ENCODE results near the gene CHCHD5.

Gene CHCHD5

DNA sequence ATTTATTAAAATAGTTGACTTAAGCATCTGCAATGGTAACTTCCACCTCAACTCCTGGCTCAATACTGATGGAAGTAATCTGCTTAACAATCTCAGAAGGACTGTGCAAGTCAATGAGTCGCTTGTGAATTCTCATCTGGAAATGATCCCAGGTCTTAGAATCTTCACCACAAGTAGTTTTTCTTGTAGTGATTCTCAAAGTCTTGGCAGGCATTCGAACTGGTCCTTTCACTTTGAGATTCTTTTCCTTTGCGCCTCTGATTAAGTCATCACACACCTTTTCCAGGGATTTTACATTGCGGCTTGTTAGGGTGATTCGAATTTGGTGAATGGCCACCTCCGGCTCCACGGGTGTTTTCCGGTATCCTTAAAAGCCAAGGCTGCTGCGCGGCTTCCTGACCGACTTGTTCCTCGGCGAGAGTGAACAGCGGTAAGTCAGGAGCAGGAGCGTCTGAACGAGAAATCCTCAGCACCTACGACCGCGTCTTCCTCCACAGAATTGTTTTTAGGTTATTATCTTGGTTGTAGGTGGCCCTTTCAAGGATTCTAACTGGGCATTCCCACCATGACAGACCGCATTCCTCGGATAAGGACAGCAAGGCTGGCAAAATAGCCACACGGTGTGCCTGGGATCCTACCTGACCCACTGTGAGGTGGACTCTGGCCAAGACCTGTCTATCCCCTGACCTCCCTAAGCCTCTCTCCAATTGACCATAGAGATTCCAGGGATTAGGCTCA is 37.5 kb downstream of the CHCHD5 start:
- no peak overlapping the region for H2BK5ac ChIP-seq (ENCODE audit: low read length)
- no peak overlapping the region for H3K23ac ChIP-seq (ENCODE audit: low read depth, low read length, poor library complexity)
- no peak overlapping the region for H3K18ac ChIP-seq (ENCODE audit: low read length)
- no peak overlapping the region for H2AK5ac ChIP-seq (ENCODE audit: low read depth, low read length)
- no peak overlapping the region for H3K9ac ChIP-seq (ENCODE audit: low read depth, low read length, poor library complexity)
- peak overlapping the region; percentile 19 for H4K8ac ChIP-seq (ENCODE audit: low read depth, low read length)
- no CpG with 5 or more reads among the region's 22 CpGs for WGBS, 2 donors (ENCODE audit: extremely low coverage in 2 of 2, insufficient read length in 2 of 2, insufficient replicate concordance in 1 of 2)
- no peak overlapping the region for H3K4ac ChIP-seq (ENCODE audit: low read length)
- no peak overlapping the region for H3K14ac ChIP-seq (ENCODE audit: low read length)
- no peak overlapping the region for H3K4me3 ChIP-seq (ENCODE audit: low read length in 2 of 2)
- no peak overlapping the region for H3K4me2 ChIP-seq (ENCODE audit: insufficient read depth, low read length, poor library complexity, severe bottlenecking)
- H3K27me3 ChIP-seq (ENCODE audit: control insufficient read depth in 3 of 3, insufficient read depth in 3 of 3, low read depth in 1 of 3, low read length in 3 of 3), result no peaks in the 10 kb centered on the region
- H3K79me1 ChIP-seq (ENCODE audit: low read depth, low read length), result no peaks in the 10 kb centered on the region
- DNase-seq (ENCODE audit: low spot score), result no peak
- H2BK12ac ChIP-seq (ENCODE audit: low read length), result no peak overlapping the region
- no peak overlapping the region for H2BK15ac ChIP-seq (ENCODE audit: low read length)
- H3K9me3 ChIP-seq (replicated peaks in 1 of 2; ENCODE audit: control insufficient read depth in 2 of 2, insufficient read depth in 1 of 2, low read depth in 1 of 2, low read length in 2 of 2), result no peaks in the 10 kb centered on the region
- no peak overlapping the region for H2BK120ac ChIP-seq (ENCODE audit: low read depth, low read length)
- H3K36me3 ChIP-seq (replicated peaks in 1 of 2; ENCODE audit: control insufficient read depth in 2 of 2, insufficient read depth in 2 of 2, low read length in 2 of 2), result no peaks in the 10 kb centered on the region
- H2AFZ ChIP-seq (ENCODE audit: low read length), result no peak overlapping the region
- no peak overlapping the region for H3K27ac ChIP-seq (replicated peaks; ENCODE audit: low read length)
- peaks cover 0 to 2% of the 10 kb centered on the region in 2 donors for H3K4me1 ChIP-seq (ENCODE audit: control insufficient read depth in 2 of 2, insufficient read depth in 1 of 2, low read depth in 1 of 2, low read length in 2 of 2)
- H4K91ac ChIP-seq (ENCODE audit: low read depth, low read length, poor library complexity), result no peak overlapping the region

- Histone ChIP-seq H3K4me3 (ENCODE audit: low read length in 2 of 2) (no peak overlapping the region), H2BK15ac (ENCODE audit: low read length) (no peak overlapping the region), H2BK12ac (ENCODE audit: low read length) (no peak overlapping the region), H2BK5ac (ENCODE audit: low read length) (no peak overlapping the region), H3K79me1 (ENCODE audit: low read depth, low read length) (no peaks in the 10 kb centered on the region), H4K8ac (ENCODE audit: low read depth, low read length) (no peak overlapping the region), H3K4me2 (ENCODE audit: insufficient read depth, low read length, poor library complexity, severe bottlenecking) (no peak overlapping the region), H2AK5ac (ENCODE audit: low read depth, low read length) (no peak overlapping the region), H3K4me1 (ENCODE audit: control insufficient read depth in 2 of 2, insufficient read depth in 1 of 2, low read depth in 1 of 2, low read length in 2 of 2) (peaks cover 0 to 2% of the 10 kb centered on the region in 2 donors), H3K4ac (ENCODE audit: low read length) (no peak overlapping the region), H3K23ac (ENCODE audit: low read depth, low read length, poor library complexity) (no peak overlapping the region), H3K36me3 (replicated peaks in 1 of 2; ENCODE audit: control insufficient read depth in 2 of 2, insufficient read depth in 2 of 2, low read length in 2 of 2) (no peaks in the 10 kb centered on the region), H3K27ac (replicated peaks; ENCODE audit: low read length) (no peak overlapping the region), H3K14ac (ENCODE audit: low read length) (no peak overlapping the region), H3K9me3 (replicated peaks in 1 of 2; ENCODE audit: control insufficient read depth in 2 of 2, insufficient read depth in 1 of 2, low read depth in 1 of 2, low read length in 2 of 2) (no peaks in the 10 kb centered on the region), H3K27me3 (ENCODE audit: control insufficient read depth in 3 of 3, insufficient read depth in 3 of 3, low read depth in 1 of 3, low read length in 3 of 3) (no peaks in the 10 kb centered on the region), H2BK120ac (ENCODE audit: low read depth, low read length) (no peak overlapping the region), H3K18ac (ENCODE audit: low read length) (no peak overlapping the region), H3K9ac (ENCODE audit: low read depth, low read length, poor library complexity) (no peak overlapping the region), H4K91ac (ENCODE audit: low read depth, low read length, poor library complexity) (no peak overlapping the region), H2AFZ (ENCODE audit: low read length) (no peak overlapping the region)
- no peak for DNase-seq (ENCODE audit: low spot score)
- WGBS, 2 donors (ENCODE audit: extremely low coverage in 2 of 2, insufficient read length in 2 of 2, insufficient replicate concordance in 1 of 2), result no CpG with 5 or more reads among the region's 3 CpGs
Observed at GRCh38 chr2:112622528-112622849, 38.1 kb downstream of the CHCHD5 start.

- no peak overlapping the region for H3K23ac ChIP-seq (ENCODE audit: low read depth, low read length, poor library complexity)
- WGBS, 2 donors (ENCODE audit: extremely low coverage in 2 of 2, insufficient read length in 2 of 2, insufficient replicate concordance in 1 of 2), result no CpG with 5 or more reads among the region's 11 CpGs
Observed at GRCh38 chr2:112623913-112624777, 39.7 kb downstream of the CHCHD5 start.

GRCh38 chr2:112625474-112626114 is 41.2 kb downstream of the CHCHD5 start:
- H3K4ac ChIP-seq (ENCODE audit: low read length), result no peak overlapping the region
- H2BK12ac ChIP-seq (ENCODE audit: low read length), result no peak overlapping the region
- no peak overlapping the region for H2BK120ac ChIP-seq (ENCODE audit: low read depth, low read length)
- no peak overlapping the region for H2BK15ac ChIP-seq (ENCODE audit: low read length)
- H3K4me2 ChIP-seq (ENCODE audit: insufficient read depth, low read length, poor library complexity, severe bottlenecking), result no peak overlapping the region
- no peaks in the 10 kb centered on the region for H3K27me3 ChIP-seq (ENCODE audit: control insufficient read depth in 3 of 3, insufficient read depth in 3 of 3, low read depth in 1 of 3, low read length in 3 of 3)
- H4K91ac ChIP-seq (ENCODE audit: low read depth, low read length, poor library complexity), result no peak overlapping the region
- no peak overlapping the region for H3K14ac ChIP-seq (ENCODE audit: low read length)
- no peak overlapping the region for H4K8ac ChIP-seq (ENCODE audit: low read depth, low read length)
- no peak overlapping the region for H3K27ac ChIP-seq (replicated peaks; ENCODE audit: low read length)
- DNase-seq (ENCODE audit: low spot score), result no peak
- WGBS, 2 donors (ENCODE audit: extremely low coverage in 2 of 2, insufficient read length in 2 of 2, insufficient replicate concordance in 1 of 2), result no CpG with 5 or more reads among the region's 7 CpGs
- H3K9ac ChIP-seq (ENCODE audit: low read depth, low read length, poor library complexity), result peak overlapping the region; percentile 30
- no peaks in the 10 kb centered on the region for H3K36me3 ChIP-seq (replicated peaks in 1 of 2; ENCODE audit: control insufficient read depth in 2 of 2, insufficient read depth in 2 of 2, low read length in 2 of 2)
- no peak overlapping the region for H3K23ac ChIP-seq (ENCODE audit: low read depth, low read length, poor library complexity)
- no peak overlapping the region for H3K4me3 ChIP-seq (ENCODE audit: low read length in 2 of 2)
- no peak overlapping the region for H3K18ac ChIP-seq (ENCODE audit: low read length)
- H3K4me1 ChIP-seq (ENCODE audit: control insufficient read depth in 2 of 2, insufficient read depth in 1 of 2, low read depth in 1 of 2, low read length in 2 of 2), result peaks cover 4 to 10% of the 10 kb centered on the region in 2 donors
- no peak overlapping the region for H2AK5ac ChIP-seq (ENCODE audit: low read depth, low read length)
- H3K79me1 ChIP-seq (ENCODE audit: low read depth, low read length), result no peaks in the 10 kb centered on the region
- H2BK5ac ChIP-seq (ENCODE audit: low read length), result no peak overlapping the region
- H3K9me3 ChIP-seq (replicated peaks in 1 of 2; ENCODE audit: control insufficient read depth in 2 of 2, insufficient read depth in 1 of 2, low read depth in 1 of 2, low read length in 2 of 2), result no peaks in the 10 kb centered on the region
- no peak overlapping the region for H2AFZ ChIP-seq (ENCODE audit: low read length)

More at GRCh38 chr2:112623913-112624777, 39.7 kb downstream of the CHCHD5 start:
- Histone ChIP-seq H3K9ac (ENCODE audit: low read depth, low read length, poor library complexity) (peak overlapping the region; percentile 35), H3K27me3 (ENCODE audit: control insufficient read depth in 3 of 3, insufficient read depth in 3 of 3, low read depth in 1 of 3, low read length in 3 of 3) (no peaks in the 10 kb centered on the region), H3K9me3 (replicated peaks in 1 of 2; ENCODE audit: control insufficient read depth in 2 of 2, insufficient read depth in 1 of 2, low read depth in 1 of 2, low read length in 2 of 2) (no peaks in the 10 kb centered on the region), H4K91ac (ENCODE audit: low read depth, low read length, poor library complexity) (no peak overlapping the region), H2BK5ac (ENCODE audit: low read length) (no peak overlapping the region), H2AFZ (ENCODE audit: low read length) (no peak overlapping the region), H3K4ac (ENCODE audit: low read length) (no peak overlapping the region), H3K4me1 (ENCODE audit: control insufficient read depth in 2 of 2, insufficient read depth in 1 of 2, low read depth in 1 of 2, low read length in 2 of 2) (peaks cover 0 to 2% of the 10 kb centered on the region in 2 donors), H3K27ac (replicated peaks; ENCODE audit: low read length) (no peak overlapping the region), H3K18ac (ENCODE audit: low read length) (no peak overlapping the region), H3K36me3 (replicated peaks in 1 of 2; ENCODE audit: control insufficient read depth in 2 of 2, insufficient read depth in 2 of 2, low read length in 2 of 2) (no peaks in the 10 kb centered on the region), H3K79me1 (ENCODE audit: low read depth, low read length) (no peaks in the 10 kb centered on the region), H3K4me2 (ENCODE audit: insufficient read depth, low read length, poor library complexity, severe bottlenecking) (no peak overlapping the region), H2BK12ac (ENCODE audit: low read length) (no peak overlapping the region), H4K8ac (ENCODE audit: low read depth, low read length) (no peak overlapping the region), H2AK5ac (ENCODE audit: low read depth, low read length) (no peak overlapping the region), H2BK120ac (ENCODE audit: low read depth, low read length) (no peak overlapping the region), H2BK15ac (ENCODE audit: low read length) (no peak overlapping the region), H3K14ac (ENCODE audit: low read length) (no peak overlapping the region), H3K4me3 (ENCODE audit: low read length in 2 of 2) (no peak overlapping the region)
- no peak for DNase-seq (ENCODE audit: low spot score)

Data from neuronal stem cell (in vitro differentiated cells).